HepG2 (cell line): ENCODE results near the gene ETV5. TPM values are rescaled to one million over a fixed set of nuclear protein-coding genes. Genes with fewer than 3 reads are reported as not detected.
"Not testable (repeated sequence)": the region's sequence is repeated elsewhere in the genome, so short reads cannot be mapped to it uniquely, and the experiment has no call there.

ENCODE experiments used
- ATAC-seq: fragments of 200-7000 bp; cut with Tn5 transposase; 3 replicates; pipeline ENCODE4 v1.9.1; 2020; ENCODE audit warnings: mild to moderate bottlenecking, moderate library complexity
- BruUV-seq: library from RNA; stranded (reverse); fragments of 400-500 nt; replicated peaks from 2 replicates; lab custom pipeline; 2021; lab: Mats Ljungman, UMichigan
- CTCF ChIA-PET: fragments of 300-600 bp; formaldehyde crosslinking; extraction: SDS; loops from one replicate; lab custom pipeline; 2021; ENCODE audit warnings: low total read pairs, inconsistent platforms, low intra/inter-chr PET ratio; lab: Yijun Ruan, JAX
- POLR2A ChIA-PET: fragments of 350-600 bp; sonication (Branson Sonifier 250); formaldehyde crosslinking; loops from one replicate; lab custom pipeline; 2020; ENCODE audit warnings: antibody characterized with exemption, inconsistent platforms; lab: Yijun Ruan, JAX
- DNase-seq: peaks from one replicate; pipeline ENCODE4 v3.0.0-alpha.2; 2015; ENCODE audit warnings: low spot score
- FAIRE-seq: peaks from 3 replicates; lab custom pipeline; 2011; peaks lifted over from hg19 to GRCh38; lab: Jason Lieb, UNC
- H2AFZ ChIP-seq: one replicate; pipeline ENCODE4 v1.6.1; 2011; ENCODE audit warnings: low read length, inconsistent platforms
- H3K27ac ChIP-seq: fragments of 300-600 bp; 3 replicates; pipeline ENCODE4 v1.8.0; 2011; ENCODE audit warnings: mixed run types, mild to moderate bottlenecking, mixed read lengths, low read length, inconsistent platforms; ENCODE audit not compliant: insufficient read depth; ENCODE audit errors: extremely low read length
- H3K27me3 ChIP-seq, 2 experiments: fragments of 200-600 bp in 1 of 2; 2 replicates in 1 of 2; 3 replicates in 1 of 2; pipeline versions ENCODE4 v1.6.0 to v1.8.0; 2011; ENCODE audit warnings: low read length in 2 of 2, mild to moderate bottlenecking in 2 of 2, moderate library complexity in 2 of 2, inconsistent platforms in 1 of 2; ENCODE audit not compliant: insufficient read depth in 2 of 2, control insufficient read depth in 1 of 2
- H3K36me3 ChIP-seq, 2 experiments: fragments of 200-600 bp in 1 of 2; replicated peaks in 1 of 2; 2 replicates in 1 of 2; 3 replicates in 1 of 2; pipeline versions ENCODE4 v1.5.1 to v1.8.0; 2011; ENCODE audit warnings: low read length in 2 of 2, inconsistent platforms in 1 of 2; ENCODE audit not compliant: insufficient read depth in 2 of 2, control insufficient read depth in 1 of 2
- H3K4me1 ChIP-seq: 2 replicates; pipeline ENCODE4 v1.5.1; 2012; ENCODE audit warnings: low read length, inconsistent platforms; ENCODE audit not compliant: insufficient read depth
- H3K4me2 ChIP-seq: 2 replicates; pipeline ENCODE4 v1.6.0; 2011; ENCODE audit warnings: low read depth, low read length, inconsistent platforms
- H3K4me3 ChIP-seq, 3 experiments: fragments of 200-600 bp in 1 of 3; sonication (generic), shearing (Covaris generic) in 1 of 3; replicated peaks in 1 of 3; 2 replicates each; pipeline ENCODE4 v1.5.1; 2011 to 2016; ENCODE audit warnings: low read length in 3 of 3, inconsistent platforms in 2 of 3, low read depth in 2 of 3, mild to moderate bottlenecking in 2 of 3, control low read depth in 1 of 3, mixed read lengths in 1 of 3; ENCODE audit not compliant: insufficient read depth in 1 of 3
- H3K79me2 ChIP-seq: one replicate; pipeline ENCODE4 v1.6.1; 2011; ENCODE audit warnings: low read length, inconsistent platforms; ENCODE audit not compliant: insufficient read depth
- H3K9ac ChIP-seq: 2 replicates; pipeline ENCODE4 v1.6.0; 2011; ENCODE audit warnings: mild to moderate bottlenecking, low read depth, low read length, inconsistent platforms; ENCODE audit not compliant: insufficient read depth
- H3K9me3 ChIP-seq: 2 replicates; pipeline ENCODE4 v1.5.1; 2012; ENCODE audit warnings: mild to moderate bottlenecking, low read length
- H4K20me1 ChIP-seq: 2 replicates; pipeline ENCODE4 v1.6.0; 2011; ENCODE audit warnings: inconsistent platforms, mild to moderate bottlenecking, low read length, moderate library complexity; ENCODE audit not compliant: insufficient read depth
- NFIC ChIP-seq: IDR thresholded peaks from 2 replicates; pipeline ENCODE4 v1.6.1; 2012; ENCODE audit warnings: mild to moderate bottlenecking, low read length, inconsistent platforms
- PAF1 ChIP-seq: IDR thresholded peaks from 2 replicates; pipeline ENCODE4 v1.6.1; 2016; ENCODE audit warnings: missing genetic modification reagents, missing compliant biosample characterization
- REXO4 ChIP-seq: sonication (generic); formaldehyde crosslinking; IDR thresholded peaks from 2 replicates; pipeline ENCODE4 v1.8.0; 2022; ENCODE audit warnings: missing genetic modification reagents, mild to moderate bottlenecking, borderline replicate concordance
- SRY ChIP-seq: sonication (generic); formaldehyde crosslinking; IDR thresholded peaks from 2 replicates; pipeline ENCODE4 v1.8.0; 2022; ENCODE audit warnings: mild to moderate bottlenecking, missing genetic modification reagents
- TGIF2 ChIP-seq: IDR thresholded peaks from 2 replicates; pipeline ENCODE4 v1.6.1; 2016; ENCODE audit warnings: control low read depth, missing compliant biosample characterization
- THAP11 ChIP-seq: IDR thresholded peaks from 2 replicates; pipeline ENCODE4 v1.6.1; 2016; ENCODE audit warnings: missing biosample characterization, missing genetic modification reagents
- WGBS: methylation state at CpG from one replicate; pipeline ENCODE4 v1.1.6; 2017; ENCODE audit warnings: low lambda C conversion rate; 5-methylcytosine and 5-hydroxymethylcytosine counted together
- in situ Hi-C: cut with HindIII; loops from 2 replicates; pipeline ENCODE4 v1.10.0; 2017; ENCODE audit warnings: low pct_unique_long_range_greater_than_20kb; ENCODE audit not compliant: extremely low pct_ligation_motif_present
- intact Hi-C: fragments of 100-400 bp; cut with micrococcal nuclease; formaldehyde crosslinking; loops from one replicate; pipeline ENCODE4 v1.10.0; 2022; ENCODE audit not compliant: unreplicated experiment
- polyA plus RNA-seq, 8 experiments: library from polyadenylated mRNA; depleted of rRNA in 3 of 8; stranded (reverse) in 7 of 8; unstranded in 1 of 8; fragments of >200 nt; fragmentation: Illumina TruSeq in 4 of 8; extraction: Trizol in 4 of 8; gene quantifications; 2 replicates each; pipeline versions ENCODE4 v1.2.1 to v1.2.3, GENCODE V29; 2011 to 2016; ENCODE audit warnings: low read depth in 4 of 8, missing spikeins in 1 of 8, mixed read lengths in 1 of 8; ENCODE audit not compliant: insufficient read depth in 1 of 8
- total RNA-seq, 5 experiments: library from RNA; depleted of rRNA; stranded (reverse); fragments of >200 nt; fragmentation: Illumina TruSeq; extraction: Trizol; gene quantifications; 2 replicates each; pipeline ENCODE4 v1.2.3, GENCODE V29; 2016; ENCODE audit warnings: low read depth in 1 of 5

Gene ETV5
- total and polyA plus RNA-seq, 2 of the 13 experiments (the other 11 are each of a cell fraction or from before 2014, with no cell fraction given), result 52.9 to 57.2 TPM

DNA sequence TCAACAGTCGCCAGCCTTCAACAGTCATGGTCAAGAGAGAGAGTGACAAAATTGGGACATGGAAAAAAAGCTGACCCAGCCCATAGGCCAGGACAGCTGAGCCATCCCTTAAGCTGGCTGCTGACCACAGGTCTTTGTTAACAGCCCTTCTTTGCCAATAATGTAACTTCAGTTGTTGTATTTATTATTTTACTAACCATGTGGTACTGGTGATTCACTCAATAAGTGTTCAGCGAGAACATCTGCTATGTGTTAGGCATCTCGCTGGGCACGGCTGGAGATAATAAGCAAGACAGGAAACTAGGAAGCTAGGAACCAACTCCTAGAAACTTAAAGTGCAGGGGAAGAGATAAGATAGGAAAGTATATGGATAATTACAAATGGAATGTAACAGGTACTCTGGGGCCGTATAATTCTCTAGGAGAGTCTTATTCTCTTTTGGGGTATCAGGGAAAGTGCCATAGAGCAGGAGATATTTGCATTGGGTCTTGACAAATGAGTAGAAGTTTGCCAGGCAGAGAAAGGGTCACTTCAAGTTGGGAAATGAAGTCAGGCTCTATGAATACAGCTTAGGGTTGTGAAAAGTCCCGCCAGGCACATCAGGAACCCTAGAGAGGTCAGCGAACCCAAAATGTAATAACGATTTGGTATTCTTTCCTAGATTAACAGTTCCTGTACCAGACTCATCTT is 87.1 kb downstream of the ETV5 start:
- FAIRE-seq, result no peak

DNA sequence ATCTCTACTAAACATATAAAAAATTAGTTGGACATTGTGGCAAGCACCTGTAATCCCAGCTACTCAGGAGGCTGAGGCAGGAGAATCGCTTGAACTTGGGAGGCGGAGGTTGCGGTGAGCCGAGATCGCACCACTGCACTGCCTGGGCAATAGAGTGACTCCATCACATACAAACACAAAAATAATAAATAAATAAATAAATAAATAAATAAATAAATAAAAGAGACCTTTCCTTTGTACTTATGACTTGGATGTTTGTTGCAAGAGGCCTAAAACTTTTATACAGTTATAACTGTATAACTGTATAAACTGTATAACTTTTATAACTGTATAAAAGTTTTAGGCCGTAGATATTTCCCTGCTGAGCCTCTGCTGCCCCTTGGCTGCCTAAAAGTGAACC is 87.6 kb downstream of the ETV5 start:
- FAIRE-seq, in situ Hi-C loops, H3K36me3 ChIP-seq, BruUV-seq, H3K4me1 ChIP-seq, H3K79me2 ChIP-seq, H4K20me1 ChIP-seq, H2AFZ ChIP-seq, POLR2A ChIA-PET, H3K27ac ChIP-seq, H3K4me2 ChIP-seq, H3K4me3 ChIP-seq, intact Hi-C loops, DNase-seq, CTCF ChIA-PET, H3K9me3 ChIP-seq, ATAC-seq, H3K9ac ChIP-seq, H3K27me3 ChIP-seq: not testable (repeated sequence)
- WGBS, result 87% methylated on average over 6 of the region's 6 CpGs

More for the DNA sequence above, 87.1 kb downstream of the ETV5 start:
- H3K27me3 ChIP-seq, result peaks cover 1 to 10% of the 10 kb centered on the region in 2 experiments; a peak in 3 of 5 replicates
- in situ Hi-C loops, result no loop called here
- no TSS peak for BruUV-seq
- H4K20me1 ChIP-seq, result no peaks in the 10 kb centered on the region
- H3K27ac ChIP-seq, result no peak overlapping the region
- H3K79me2 ChIP-seq, result no peaks in the 10 kb centered on the region
- H3K9ac ChIP-seq, result no peak overlapping the region
- WGBS, result 46% methylated on average over 8 of the region's 8 CpGs
- no peak overlapping the region for H2AFZ ChIP-seq
- DNase-seq (no peak), ATAC-seq (no peak)
- no peak overlapping the region for H3K4me2 ChIP-seq
- H3K9me3 ChIP-seq, result no peaks in the 10 kb centered on the region
- POLR2A ChIA-PET, result no interaction called here
- TF ChIP-seq NFIC (no peak), TGIF2 (CRISPR knock-in tag) (no peak), PAF1 (no peak), SRY (CRISPR knock-in tag) (no peak), THAP11 (CRISPR knock-in tag) (no peak), REXO4 (CRISPR knock-in tag) (no peak)
- intact Hi-C loops, result no loop called here
- H3K36me3 ChIP-seq, result no peaks in the 10 kb centered on the region
- CTCF ChIA-PET, result no interaction called here
- H3K4me3 ChIP-seq, result no peak overlapping the region
- no peaks in the 10 kb centered on the region for H3K4me1 ChIP-seq

DNA sequence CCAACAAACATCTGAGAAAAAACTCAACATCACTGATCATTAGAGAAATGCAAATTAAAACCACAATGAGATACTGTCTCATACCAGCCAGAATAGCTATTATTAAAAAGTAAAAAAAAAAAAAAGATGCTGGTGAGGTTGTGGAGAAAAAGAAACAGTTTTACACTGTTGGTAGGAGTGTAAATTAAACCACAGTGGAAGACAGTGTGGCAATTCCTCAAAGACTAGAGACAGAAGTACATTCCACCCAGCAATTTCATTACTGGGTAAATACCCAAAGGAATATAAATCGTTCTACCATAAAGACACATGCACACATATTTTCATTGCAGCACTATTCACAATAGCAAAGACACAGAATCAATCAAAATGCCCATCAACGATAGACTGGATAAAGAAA is 89.6 kb downstream of the ETV5 start:
- H3K27me3 ChIP-seq, DNase-seq, POLR2A ChIA-PET, ATAC-seq, in situ Hi-C loops, H3K36me3 ChIP-seq, H3K4me1 ChIP-seq, BruUV-seq, H3K9me3 ChIP-seq, H2AFZ ChIP-seq, H3K9ac ChIP-seq, H3K4me2 ChIP-seq, H4K20me1 ChIP-seq, CTCF ChIA-PET, intact Hi-C loops, H3K27ac ChIP-seq, H3K79me2 ChIP-seq, H3K4me3 ChIP-seq, FAIRE-seq: not testable (repeated sequence)
- 40% methylated on average over 2 of the region's 2 CpGs for WGBS
